ENCODE data around the gene NMUR1.
A peak's percentile ranks its signal among the peaks of the same experiment; 100 is the strongest.

The NMUR1 gene

GRCh38 chr2:231512222-231512621, 18.0 kb downstream of the NMUR1 start:
- H3K9me3 Mint-ChIP-seq, result no peaks in the 10 kb centered on the region
- no peak for DNase-seq (ENCODE audit: low spot score in 2 of 2)
- H3K36me3 Mint-ChIP-seq, result peaks cover 2% of the 10 kb centered on the region
- no peak overlapping the region for H3K27ac Mint-ChIP-seq
- peaks cover 6% of the 10 kb centered on the region for H3K4me1 Mint-ChIP-seq
- ATAC-seq (ENCODE audit: low read depth), result no peak
- no peaks in the 10 kb centered on the region for H3K27me3 Mint-ChIP-seq
- no peak overlapping the region for H3K4me3 Mint-ChIP-seq

GRCh38 chr2:231503766-231504165, 26.5 kb downstream of the NMUR1 start:
- ATAC-seq (ENCODE audit: low read depth), result no peak
- Mint-ChIP-seq H3K4me3 (no peak overlapping the region), H3K27me3 (no peaks in the 10 kb centered on the region), H3K9me3 (no peaks in the 10 kb centered on the region), H3K4me1 (no peaks in the 10 kb centered on the region), H3K27ac (no peak overlapping the region), H3K36me3 (peaks cover 7% of the 10 kb centered on the region)
- DNase-seq (ENCODE audit: low spot score in 2 of 2), result no peak

- no peak for ATAC-seq (ENCODE audit: low read depth)
- H3K27ac Mint-ChIP-seq, result no peak overlapping the region
- no peak for DNase-seq (ENCODE audit: low spot score in 2 of 2)
- H3K36me3 Mint-ChIP-seq, result peaks cover 7% of the 10 kb centered on the region
- no peaks in the 10 kb centered on the region for H3K9me3 Mint-ChIP-seq
- H3K4me1 Mint-ChIP-seq, result no peaks in the 10 kb centered on the region
- no peaks in the 10 kb centered on the region for H3K27me3 Mint-ChIP-seq
- no peak overlapping the region for H3K4me3 Mint-ChIP-seq
Measured at GRCh38 chr2:231502596-231502995, 27.6 kb downstream of the NMUR1 start.

- no peaks in the 10 kb centered on the region for H3K9me3 Mint-ChIP-seq
- no peak overlapping the region for H3K4me3 Mint-ChIP-seq
- DNase-seq (ENCODE audit: low spot score in 2 of 2), result no peak
- no peaks in the 10 kb centered on the region for H3K27me3 Mint-ChIP-seq
- no peak overlapping the region for H3K27ac Mint-ChIP-seq
- no peak for ATAC-seq (ENCODE audit: low read depth)
- no peaks in the 10 kb centered on the region for H3K36me3 Mint-ChIP-seq
- no peaks in the 10 kb centered on the region for H3K4me1 Mint-ChIP-seq
Measured at GRCh38 chr2:231497651-231498050, 32.6 kb downstream of the NMUR1 start.

GRCh38 chr2:231494669-231495068, 35.6 kb downstream of the NMUR1 start:
- Mint-ChIP-seq H3K27me3 (no peaks in the 10 kb centered on the region), H3K9me3 (no peaks in the 10 kb centered on the region), H3K27ac (no peak overlapping the region), H3K36me3 (no peaks in the 10 kb centered on the region), H3K4me1 (no peaks in the 10 kb centered on the region), H3K4me3 (no peak overlapping the region)
- DNase-seq (ENCODE audit: low spot score in 2 of 2) (no peak), ATAC-seq (ENCODE audit: low read depth) (no peak)

- no peaks in the 10 kb centered on the region for H3K9me3 Mint-ChIP-seq
- H3K4me3 Mint-ChIP-seq, result no peak overlapping the region
- H3K36me3 Mint-ChIP-seq, result no peaks in the 10 kb centered on the region
- H3K27ac Mint-ChIP-seq, result no peak overlapping the region
- DNase-seq (ENCODE audit: low spot score in 2 of 2), result no peak
- peaks cover 3% of the 10 kb centered on the region for H3K27me3 Mint-ChIP-seq
- no peaks in the 10 kb centered on the region for H3K4me1 Mint-ChIP-seq
- ATAC-seq (ENCODE audit: low read depth), result no peak
Measured at GRCh38 chr2:231490801-231491200, 39.4 kb downstream of the NMUR1 start.

GRCh38 chr2:231489990-231490389, 40.3 kb downstream of the NMUR1 start:
- ATAC-seq (ENCODE audit: low read depth), result no peak
- H3K27ac Mint-ChIP-seq, result no peak overlapping the region
- H3K36me3 Mint-ChIP-seq, result no peaks in the 10 kb centered on the region
- no peak overlapping the region for H3K4me3 Mint-ChIP-seq
- H3K4me1 Mint-ChIP-seq, result no peaks in the 10 kb centered on the region
- DNase-seq (ENCODE audit: low spot score in 2 of 2), result no peak
- peaks cover 3% of the 10 kb centered on the region for H3K27me3 Mint-ChIP-seq
- no peaks in the 10 kb centered on the region for H3K9me3 Mint-ChIP-seq

GRCh38 chr2:231488331-231488730, 41.9 kb downstream of the NMUR1 start:
- H3K4me1 Mint-ChIP-seq, result no peaks in the 10 kb centered on the region
- H3K27ac Mint-ChIP-seq, result no peak overlapping the region
- ATAC-seq (ENCODE audit: low read depth) (no peak), DNase-seq (ENCODE audit: low spot score in 2 of 2) (no peak)
- H3K36me3 Mint-ChIP-seq, result no peaks in the 10 kb centered on the region
- H3K27me3 Mint-ChIP-seq, result peaks cover 3% of the 10 kb centered on the region
- H3K4me3 Mint-ChIP-seq, result no peak overlapping the region
- no peaks in the 10 kb centered on the region for H3K9me3 Mint-ChIP-seq

- no peak for DNase-seq (ENCODE audit: low spot score in 2 of 2)
- H3K4me1 Mint-ChIP-seq, result peaks cover 3% of the 10 kb centered on the region
- no peak overlapping the region for H3K4me3 Mint-ChIP-seq
- H3K9me3 Mint-ChIP-seq, result no peaks in the 10 kb centered on the region
- H3K27ac Mint-ChIP-seq, result no peak overlapping the region
- H3K36me3 Mint-ChIP-seq, result no peaks in the 10 kb centered on the region
- no peak for ATAC-seq (ENCODE audit: low read depth)
- peaks cover 3% of the 10 kb centered on the region for H3K27me3 Mint-ChIP-seq
Measured at GRCh38 chr2:231486851-231487596, 43.2 kb downstream of the NMUR1 start.

GRCh38 chr2:231483398-231484329, 46.6 kb downstream of the NMUR1 start:
- peak; percentile 33 for ATAC-seq (ENCODE audit: low read depth)
- peak overlapping the region; percentile 93 for H3K27ac Mint-ChIP-seq

GRCh38 chr2:231482806-231483391, 47.3 kb downstream of the NMUR1 start:
- Mint-ChIP-seq H3K36me3 (no peaks in the 10 kb centered on the region), H3K27me3 (peaks cover 3% of the 10 kb centered on the region), H3K27ac (peak overlapping the region; percentile 93), H3K9me3 (no peaks in the 10 kb centered on the region), H3K4me3 (peak overlapping the region; percentile 84), H3K4me1 (peaks cover 3% of the 10 kb centered on the region)
- peak; percentile 76 for ATAC-seq (ENCODE audit: low read depth)
- DNase-seq (ENCODE audit: low spot score in 2 of 2), result peak; percentile 64 to 74

More at GRCh38 chr2:231483398-231484329, 46.6 kb downstream of the NMUR1 start:
- H3K9me3 Mint-ChIP-seq, result no peaks in the 10 kb centered on the region
- no peaks in the 10 kb centered on the region for H3K36me3 Mint-ChIP-seq
- peaks cover 3% of the 10 kb centered on the region for H3K27me3 Mint-ChIP-seq
- peak in 1 of 2 donors; percentile 26 for DNase-seq (ENCODE audit: low spot score in 2 of 2)
- H3K4me1 Mint-ChIP-seq, result peaks cover 3% of the 10 kb centered on the region
- peak overlapping the region; percentile 84 for H3K4me3 Mint-ChIP-seq

GRCh38 chr2:231480781-231481180, 49.5 kb downstream of the NMUR1 start:
- DNase-seq (ENCODE audit: low spot score in 2 of 2) (no peak), ATAC-seq (ENCODE audit: low read depth) (no peak)
- Mint-ChIP-seq H3K36me3 (no peaks in the 10 kb centered on the region), H3K27ac (no peak overlapping the region), H3K27me3 (no peaks in the 10 kb centered on the region), H3K4me1 (peaks cover 3% of the 10 kb centered on the region), H3K9me3 (no peaks in the 10 kb centered on the region), H3K4me3 (no peak overlapping the region)

- no peaks in the 10 kb centered on the region for H3K27me3 Mint-ChIP-seq
- peaks cover 3% of the 10 kb centered on the region for H3K4me1 Mint-ChIP-seq
- no peak for ATAC-seq (ENCODE audit: low read depth)
- no peaks in the 10 kb centered on the region for H3K36me3 Mint-ChIP-seq
- no peak overlapping the region for H3K27ac Mint-ChIP-seq
- H3K4me3 Mint-ChIP-seq, result no peak overlapping the region
- no peaks in the 10 kb centered on the region for H3K9me3 Mint-ChIP-seq
- DNase-seq (ENCODE audit: low spot score in 2 of 2), result no peak
Measured at GRCh38 chr2:231479455-231479854, 50.8 kb downstream of the NMUR1 start.

GRCh38 chr2:231476920-231477319, 53.3 kb downstream of the NMUR1 start:
- DNase-seq (ENCODE audit: low spot score in 2 of 2) (no peak), ATAC-seq (ENCODE audit: low read depth) (no peak)
- Mint-ChIP-seq H3K4me3 (no peak overlapping the region), H3K36me3 (peaks cover 3% of the 10 kb centered on the region), H3K27ac (no peak overlapping the region), H3K9me3 (peaks cover 2% of the 10 kb centered on the region), H3K27me3 (peaks cover 3% of the 10 kb centered on the region), H3K4me1 (peaks cover 3% of the 10 kb centered on the region)
